GM06990 (cell line): ENCODE data around the gene FFAR3.
"Not testable (repeated sequence)": the region's sequence is repeated elsewhere in the genome, so short reads cannot be mapped to it uniquely, and the experiment has no call there.

Experiments used
- DNase-seq: peaks from one replicate; pipeline ENCODE4 v3.0.0-alpha.2; 2011; ENCODE audit not compliant: insufficient read length; ENCODE audit errors: extremely low read depth
- H3K27me3 ChIP-seq: replicated peaks from 2 replicates; pipeline ENCODE4 v1.6.0; 2011; ENCODE audit warnings: low read length; ENCODE audit not compliant: control insufficient read depth, insufficient read depth
- H3K36me3 ChIP-seq: 2 replicates; pipeline ENCODE4 v1.5.1; 2011; ENCODE audit warnings: low read length; ENCODE audit not compliant: control insufficient read depth, insufficient read depth
- H3K4me3 ChIP-seq: replicated peaks from 2 replicates; pipeline ENCODE4 v1.5.1; 2011; ENCODE audit warnings: low read depth, mild to moderate bottlenecking, control low read depth, low read length
- TF ChIP-seq, protein P1 (sequence below): IDR thresholded peaks from 2 replicates; pipeline ENCODE4 v1.5.1; 2011; ENCODE audit warnings: low read length, control low read depth, mild to moderate bottlenecking, inconsistent platforms; ENCODE audit not compliant: insufficient read depth, poor library complexity, severe bottlenecking

The FFAR3 gene

DNA sequence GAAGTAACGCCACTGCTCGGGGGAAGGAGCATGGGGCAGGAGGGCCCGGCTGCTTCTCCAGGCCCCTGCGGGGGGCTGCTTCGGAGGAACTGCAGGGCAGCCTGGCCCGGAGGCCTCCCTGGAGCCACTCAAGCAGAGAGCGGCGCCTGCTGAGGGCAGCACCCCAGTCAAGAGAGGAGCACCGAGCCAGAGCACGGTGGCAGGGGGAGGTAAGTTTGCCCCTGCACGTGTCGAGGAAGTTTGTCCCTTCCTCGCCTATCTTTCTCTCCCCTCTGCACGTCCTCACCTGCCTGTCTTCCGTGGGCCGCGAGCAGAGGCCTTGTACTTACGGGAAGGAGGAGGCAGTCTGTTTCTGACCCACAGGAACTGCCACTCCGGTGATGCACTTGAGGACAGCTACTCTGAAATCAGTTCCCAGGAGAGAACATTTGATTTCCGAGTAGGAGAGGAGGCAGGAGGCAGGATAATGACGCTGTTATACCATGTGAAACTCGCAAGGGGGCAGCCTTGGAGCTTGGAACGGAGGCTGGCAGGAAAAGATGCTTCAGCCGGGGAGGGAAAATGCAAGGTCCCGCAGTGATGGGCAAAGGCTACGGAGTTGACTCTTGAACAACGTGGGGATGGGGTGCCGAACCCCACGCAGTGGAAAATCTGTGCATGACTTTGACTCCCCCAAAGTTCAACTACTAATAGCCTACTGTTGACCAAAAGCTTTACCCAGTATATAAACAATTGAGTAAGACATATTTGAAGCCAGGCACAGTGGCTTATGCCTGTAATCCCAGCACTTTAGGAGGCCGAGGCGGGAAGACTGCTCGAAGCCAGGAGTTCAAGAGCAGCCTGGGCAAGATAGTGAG is 5.6 kb upstream of the FFAR3 start:
- H3K4me3 ChIP-seq: no peak overlapping the region
- H3K27me3 ChIP-seq: no peaks in the 10 kb centered on the region
- TF ChIP-seq, protein P1, sequence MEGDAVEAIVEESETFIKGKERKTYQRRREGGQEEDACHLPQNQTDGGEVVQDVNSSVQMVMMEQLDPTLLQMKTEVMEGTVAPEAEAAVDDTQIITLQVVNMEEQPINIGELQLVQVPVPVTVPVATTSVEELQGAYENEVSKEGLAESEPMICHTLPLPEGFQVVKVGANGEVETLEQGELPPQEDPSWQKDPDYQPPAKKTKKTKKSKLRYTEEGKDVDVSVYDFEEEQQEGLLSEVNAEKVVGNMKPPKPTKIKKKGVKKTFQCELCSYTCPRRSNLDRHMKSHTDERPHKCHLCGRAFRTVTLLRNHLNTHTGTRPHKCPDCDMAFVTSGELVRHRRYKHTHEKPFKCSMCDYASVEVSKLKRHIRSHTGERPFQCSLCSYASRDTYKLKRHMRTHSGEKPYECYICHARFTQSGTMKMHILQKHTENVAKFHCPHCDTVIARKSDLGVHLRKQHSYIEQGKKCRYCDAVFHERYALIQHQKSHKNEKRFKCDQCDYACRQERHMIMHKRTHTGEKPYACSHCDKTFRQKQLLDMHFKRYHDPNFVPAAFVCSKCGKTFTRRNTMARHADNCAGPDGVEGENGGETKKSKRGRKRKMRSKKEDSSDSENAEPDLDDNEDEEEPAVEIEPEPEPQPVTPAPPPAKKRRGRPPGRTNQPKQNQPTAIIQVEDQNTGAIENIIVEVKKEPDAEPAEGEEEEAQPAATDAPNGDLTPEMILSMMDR: peak; percentile 77
- DNase-seq: peak; percentile 59
- no peaks in the 10 kb centered on the region for H3K36me3 ChIP-seq

DNA sequence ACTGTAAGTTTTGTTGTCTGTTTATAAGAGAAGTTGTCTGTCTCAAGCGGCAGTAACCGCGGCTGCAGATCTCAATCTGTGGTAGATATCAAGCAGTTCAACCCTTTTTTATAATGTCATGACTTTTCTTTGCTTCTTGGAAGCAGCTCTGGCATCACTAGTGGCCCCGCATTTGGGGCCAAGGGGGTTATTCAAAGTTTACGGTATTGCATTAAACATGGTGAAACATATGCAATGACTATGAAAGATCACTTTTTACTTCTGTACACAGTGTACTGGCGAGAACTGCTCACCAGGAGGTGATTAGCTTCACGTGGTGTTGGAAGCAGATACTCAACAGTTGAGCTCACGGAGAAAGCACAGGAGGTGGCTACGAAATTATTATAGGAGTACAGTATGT is 4.6 kb upstream of the FFAR3 start:
- Histone ChIP-seq H3K4me3 (no peak overlapping the region), H3K27me3 (no peaks in the 10 kb centered on the region), H3K36me3 (no peaks in the 10 kb centered on the region)
- DNase-seq: no peak
- TF ChIP-seq, protein P1: no peak

DNA sequence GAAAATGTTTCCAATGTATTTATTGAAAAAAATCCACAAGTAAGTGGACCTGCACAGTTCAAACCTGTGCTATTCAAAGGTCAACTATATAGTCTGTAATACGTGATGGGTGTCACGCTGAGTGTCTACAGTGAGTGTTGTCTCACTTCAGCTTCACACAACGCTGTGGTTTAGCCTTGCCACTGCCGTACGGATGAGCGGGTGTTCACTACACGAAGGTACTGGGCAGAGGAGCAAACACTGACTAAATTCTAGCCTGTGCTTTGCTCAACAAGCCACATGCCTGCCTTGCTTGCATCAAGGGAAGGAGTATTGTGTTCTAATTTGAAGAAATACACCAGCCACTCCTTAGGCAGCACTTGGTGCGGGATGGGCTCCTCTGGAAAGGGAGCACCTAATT is 3.4 kb upstream of the FFAR3 start:
- no peak for DNase-seq
- Histone ChIP-seq H3K4me3 (no peak overlapping the region), H3K36me3 (no peaks in the 10 kb centered on the region), H3K27me3 (no peaks in the 10 kb centered on the region)
- TF ChIP-seq, protein P1: no peak

DNA sequence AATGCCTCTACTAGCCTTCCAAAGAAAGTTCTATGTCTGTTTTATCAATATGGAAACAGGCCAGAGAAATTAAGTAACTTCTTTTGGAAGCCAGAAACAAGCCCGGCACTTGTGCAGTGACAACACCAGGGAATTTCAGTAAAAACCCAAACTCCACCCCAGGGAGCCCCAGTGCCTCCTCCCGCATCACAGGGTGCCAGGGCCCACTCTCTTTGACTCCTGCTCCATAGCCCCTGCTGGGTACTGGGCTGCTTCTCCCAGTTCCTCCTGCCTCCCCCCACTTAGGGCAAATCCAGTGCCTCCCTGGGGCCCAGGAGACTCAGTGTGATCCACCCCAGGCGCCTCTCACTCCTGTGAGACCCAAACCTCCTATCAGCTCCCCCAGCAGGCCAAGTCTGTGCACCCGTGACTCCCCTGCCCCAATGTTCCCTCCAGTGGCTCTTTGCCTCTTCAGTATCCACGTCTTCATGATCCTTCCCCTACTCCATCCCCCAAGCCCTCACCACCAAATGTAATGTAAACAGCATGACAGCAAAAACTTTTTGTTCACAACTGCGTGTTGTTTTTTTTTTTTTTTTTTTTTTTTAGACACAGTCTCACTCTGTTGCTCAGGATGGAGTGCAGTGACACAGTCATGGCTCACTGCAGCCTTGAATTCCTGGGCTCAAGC is 2.3 kb upstream of the FFAR3 start:
- H3K4me3 ChIP-seq: no peak overlapping the region
- DNase-seq: no peak
- H3K36me3 ChIP-seq: no peaks in the 10 kb centered on the region
- no peaks in the 10 kb centered on the region for H3K27me3 ChIP-seq
- TF ChIP-seq, protein P1: no peak

DNA sequence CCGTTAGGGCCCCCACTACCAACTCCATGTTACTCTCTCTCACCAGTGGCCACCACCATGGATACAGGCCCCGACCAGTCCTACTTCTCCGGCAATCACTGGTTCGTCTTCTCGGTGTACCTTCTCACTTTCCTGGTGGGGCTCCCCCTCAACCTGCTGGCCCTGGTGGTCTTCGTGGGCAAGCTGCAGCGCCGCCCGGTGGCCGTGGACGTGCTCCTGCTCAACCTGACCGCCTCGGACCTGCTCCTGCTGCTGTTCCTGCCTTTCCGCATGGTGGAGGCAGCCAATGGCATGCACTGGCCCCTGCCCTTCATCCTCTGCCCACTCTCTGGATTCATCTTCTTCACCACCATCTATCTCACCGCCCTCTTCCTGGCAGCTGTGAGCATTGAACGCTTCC is 574 bp downstream of the FFAR3 start:
- H3K27me3 ChIP-seq, DNase-seq, H3K36me3 ChIP-seq, H3K4me3 ChIP-seq: not testable (repeated sequence)
- TF ChIP-seq, protein P1: peak; percentile 7

DNA sequence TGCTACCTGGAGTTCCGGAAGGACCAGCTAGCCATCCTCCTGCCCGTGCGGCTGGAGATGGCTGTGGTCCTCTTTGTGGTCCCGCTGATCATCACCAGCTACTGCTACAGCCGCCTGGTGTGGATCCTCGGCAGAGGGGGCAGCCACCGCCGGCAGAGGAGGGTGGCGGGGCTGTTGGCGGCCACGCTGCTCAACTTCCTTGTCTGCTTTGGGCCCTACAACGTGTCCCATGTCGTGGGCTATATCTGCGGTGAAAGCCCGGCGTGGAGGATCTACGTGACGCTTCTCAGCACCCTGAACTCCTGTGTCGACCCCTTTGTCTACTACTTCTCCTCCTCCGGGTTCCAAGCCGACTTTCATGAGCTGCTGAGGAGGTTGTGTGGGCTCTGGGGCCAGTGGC is 1.1 kb downstream of the FFAR3 start:
- not testable (repeated sequence) for DNase-seq, H3K27me3 ChIP-seq, H3K4me3 ChIP-seq, H3K36me3 ChIP-seq

DNA sequence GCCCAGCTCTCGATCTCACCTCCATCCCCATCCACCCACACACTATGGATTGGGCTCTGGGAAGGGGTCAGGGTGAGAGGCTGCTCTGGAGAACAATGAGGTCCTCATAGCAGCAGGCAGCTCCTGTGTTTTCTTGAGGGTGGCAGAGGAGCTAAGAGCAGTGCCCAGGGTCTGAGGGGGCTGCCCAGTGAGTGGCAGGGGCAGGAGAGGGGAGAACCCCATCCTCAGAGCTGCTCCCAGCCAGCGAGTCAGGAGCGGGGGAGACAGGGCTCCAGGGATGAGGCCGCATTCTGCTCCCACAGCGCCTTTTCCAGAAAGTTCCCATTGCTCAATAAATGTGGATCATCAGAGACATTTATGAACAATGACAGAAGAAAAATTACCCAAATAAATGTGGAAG is 1.8 kb downstream of the FFAR3 start:
- not testable (repeated sequence) for H3K27me3 ChIP-seq, DNase-seq, H3K4me3 ChIP-seq, H3K36me3 ChIP-seq
